ENCODE data around the gene ECHS1.
"Not testable (repeated sequence)": the region's sequence is repeated elsewhere in the genome, so short reads cannot be mapped to it uniquely, and the experiment has no call there.

The ECHS1 gene

DNA sequence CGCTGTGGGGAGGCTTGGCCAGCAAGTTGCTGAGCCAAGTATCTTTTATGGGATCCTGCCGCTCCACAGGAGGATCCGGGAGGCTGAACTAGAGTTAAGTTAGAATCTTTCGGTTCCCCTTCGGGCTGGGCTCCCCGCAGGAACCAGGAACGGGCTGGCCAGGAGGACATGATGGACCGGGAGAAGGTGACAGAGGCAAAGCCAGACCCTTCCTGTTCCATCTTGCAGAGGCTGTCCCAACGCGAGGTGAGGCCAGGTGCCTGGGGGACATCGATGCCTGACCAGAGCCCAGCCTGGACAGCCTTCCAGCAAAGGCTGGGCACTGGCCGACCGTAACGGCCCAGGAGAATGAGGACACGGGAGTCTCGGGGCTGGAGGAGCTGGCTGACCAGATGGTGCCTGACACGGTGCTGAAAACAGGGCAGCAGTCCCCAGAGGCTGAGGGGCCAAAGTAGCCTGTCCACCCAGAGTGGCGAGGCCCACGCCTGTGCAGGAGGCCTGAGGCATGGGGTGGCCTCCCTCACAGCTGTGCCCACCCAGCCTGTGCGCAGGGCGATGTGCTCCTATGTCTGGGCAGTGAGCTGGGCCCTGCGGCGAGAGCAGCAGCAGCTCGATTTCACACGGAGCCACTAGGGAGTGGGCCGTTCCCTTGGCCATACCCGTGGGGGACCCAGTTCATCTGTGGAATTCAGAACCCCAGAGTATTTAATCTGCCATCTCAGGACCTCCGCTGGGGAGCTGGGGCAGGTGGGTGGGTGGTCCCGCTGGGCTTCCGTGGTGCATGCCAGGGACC is 4.1 kb upstream of the ECHS1 start:
- DNase-seq = no peak

DNA sequence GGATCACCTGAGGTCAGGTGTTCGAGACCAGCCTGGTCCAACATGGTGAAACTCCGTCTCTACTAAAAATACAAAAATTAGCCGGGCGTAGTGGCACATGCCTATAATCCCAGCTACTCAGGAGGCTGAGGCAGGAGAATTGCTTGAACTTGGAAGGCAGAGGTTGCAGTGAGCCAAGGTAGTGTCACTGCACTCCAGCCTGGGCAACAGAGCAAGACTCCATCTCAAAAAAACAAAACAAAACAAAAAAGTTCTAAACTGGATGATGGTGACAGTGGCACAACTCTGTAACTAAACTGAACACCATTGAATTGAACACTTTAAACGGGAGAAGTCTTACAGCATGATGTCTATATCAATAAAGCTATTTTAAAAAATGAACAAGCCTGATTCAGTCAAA is 3.0 kb upstream of the ECHS1 start:
- not testable (repeated sequence) for DNase-seq

DNA sequence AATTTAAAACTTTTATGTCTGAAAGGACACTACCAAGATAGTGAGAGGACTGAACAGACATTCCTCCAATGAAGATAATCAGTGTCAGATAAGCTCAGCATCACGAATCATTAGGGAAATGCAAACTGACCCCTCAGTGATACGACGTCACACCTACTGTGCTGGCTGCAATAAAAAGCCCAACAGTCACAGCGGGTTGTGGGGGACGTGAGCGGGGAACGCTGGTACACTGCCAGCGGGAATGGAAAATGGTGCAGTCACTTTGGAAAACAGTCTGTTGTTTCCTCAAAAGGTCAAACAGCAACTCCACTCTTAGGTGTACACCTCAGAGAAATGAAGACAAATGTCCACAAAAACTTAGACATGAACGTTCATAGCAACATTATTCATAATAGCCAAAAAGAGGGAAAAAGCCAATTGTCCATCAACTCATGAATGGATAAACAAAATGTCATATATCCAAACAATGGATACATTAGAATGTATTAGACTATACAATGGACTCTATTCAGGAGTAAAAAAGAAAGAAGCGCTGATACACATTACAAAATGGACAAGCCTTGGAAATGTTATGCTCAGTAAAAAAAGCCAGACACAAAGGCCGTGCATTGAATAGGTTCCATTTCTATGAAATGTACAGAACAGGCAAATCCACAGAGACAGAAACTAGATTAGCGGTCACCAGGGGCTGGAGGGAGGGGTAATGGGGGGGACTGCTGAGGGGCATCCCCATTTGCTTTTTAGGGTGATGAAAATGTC is 2.4 kb upstream of the ECHS1 start:
- no peak for DNase-seq

DNA sequence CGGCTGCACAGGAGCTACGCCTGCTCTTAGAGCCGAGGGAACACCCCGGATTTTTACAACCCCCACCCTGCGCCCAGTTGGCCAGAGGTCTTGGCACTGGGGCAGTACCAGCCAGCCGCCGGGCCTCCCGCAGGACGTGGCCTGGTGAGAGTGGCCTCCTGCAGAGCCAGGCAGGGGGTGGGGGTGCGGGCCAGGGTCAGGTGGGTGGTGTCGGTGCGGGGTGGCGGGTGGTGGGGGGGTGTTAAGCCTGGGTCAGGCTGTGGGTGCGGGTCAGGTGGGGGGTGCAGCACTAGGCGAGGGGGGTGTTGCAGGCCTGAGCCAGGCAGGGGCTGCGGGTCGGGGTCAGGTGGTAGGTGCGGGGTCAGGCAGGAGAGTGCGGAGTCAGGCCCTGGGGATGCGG is 647 bp downstream of the ECHS1 start:
- DNase-seq = no peak

DNA sequence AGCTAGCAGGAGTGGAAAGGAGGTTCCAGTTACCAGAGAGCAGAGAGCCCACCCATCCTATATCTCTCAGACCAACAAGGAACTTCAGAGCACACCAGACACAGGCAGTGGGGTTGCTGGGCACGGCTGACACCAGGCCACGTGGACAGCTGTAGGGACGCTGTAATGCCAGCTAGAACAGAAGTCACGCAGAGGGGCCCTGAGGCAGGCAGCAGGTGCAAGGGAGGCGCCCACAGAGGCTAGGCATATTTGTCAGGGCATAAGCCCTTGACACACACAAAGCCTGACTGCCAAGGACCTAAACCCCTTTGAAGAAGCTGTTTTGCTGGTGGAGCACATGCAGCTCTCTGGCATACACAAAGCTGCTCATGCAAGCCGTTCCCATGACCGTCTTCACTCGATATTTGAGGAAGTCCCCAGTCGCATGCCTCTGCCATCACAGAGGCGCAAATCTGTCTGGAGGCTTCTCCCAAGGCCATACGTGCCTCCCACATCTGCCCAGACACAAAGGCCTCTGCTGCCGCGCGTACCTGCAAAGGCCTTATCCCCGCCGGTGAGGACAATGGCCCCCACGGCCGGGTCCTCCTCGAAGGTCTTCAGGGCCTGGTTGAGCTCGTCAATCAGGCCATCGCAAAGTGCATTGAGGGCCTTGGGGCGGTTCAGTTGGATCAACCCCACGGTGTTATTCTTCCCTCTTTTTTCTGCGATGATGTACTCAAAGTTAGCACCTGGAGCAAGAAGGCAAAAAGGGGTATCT is 2.9 kb downstream of the ECHS1 start:
- no peak for DNase-seq

DNA sequence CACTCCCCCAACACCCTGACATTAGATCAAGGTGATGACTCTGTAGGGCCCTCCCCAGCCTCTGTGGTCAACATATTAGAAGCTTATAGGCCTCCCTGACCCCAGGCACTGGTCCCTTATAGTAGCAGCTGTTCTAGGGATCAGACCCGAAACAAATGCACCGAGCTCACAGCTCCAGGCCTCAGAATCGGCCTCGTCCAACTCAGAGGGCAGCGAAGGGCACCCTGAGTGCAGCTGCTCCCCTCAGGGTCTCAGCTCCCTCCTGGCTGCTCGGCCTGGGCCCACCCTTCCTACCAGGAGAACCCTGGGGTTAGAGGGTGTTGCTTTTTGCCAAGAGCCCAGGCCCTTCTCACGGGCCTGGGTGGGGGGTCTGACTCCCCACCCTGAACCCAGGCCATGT is 5.0 kb downstream of the ECHS1 start:
- no peak for DNase-seq

DNA sequence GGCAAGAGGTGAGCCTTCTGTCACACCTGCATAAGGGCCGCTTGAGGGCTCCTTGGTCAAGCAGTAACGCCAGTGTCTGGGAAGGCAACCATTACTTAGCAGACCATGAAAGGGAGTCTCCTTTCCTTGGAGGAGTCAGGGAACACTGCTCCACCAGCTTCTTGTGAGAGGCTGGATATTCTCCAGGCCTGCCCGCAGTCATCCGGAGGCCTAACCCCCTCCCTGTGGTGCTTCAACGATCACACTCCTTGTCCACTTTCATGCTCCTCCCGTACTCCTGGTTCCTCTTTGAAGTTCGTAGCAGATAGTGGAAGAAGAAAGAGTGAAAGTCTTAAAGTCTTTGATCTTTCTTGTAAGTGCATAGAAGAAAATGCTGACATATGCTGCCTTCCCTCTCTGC is 5.7 kb downstream of the ECHS1 start:
- DNase-seq = not testable (repeated sequence)

DNA sequence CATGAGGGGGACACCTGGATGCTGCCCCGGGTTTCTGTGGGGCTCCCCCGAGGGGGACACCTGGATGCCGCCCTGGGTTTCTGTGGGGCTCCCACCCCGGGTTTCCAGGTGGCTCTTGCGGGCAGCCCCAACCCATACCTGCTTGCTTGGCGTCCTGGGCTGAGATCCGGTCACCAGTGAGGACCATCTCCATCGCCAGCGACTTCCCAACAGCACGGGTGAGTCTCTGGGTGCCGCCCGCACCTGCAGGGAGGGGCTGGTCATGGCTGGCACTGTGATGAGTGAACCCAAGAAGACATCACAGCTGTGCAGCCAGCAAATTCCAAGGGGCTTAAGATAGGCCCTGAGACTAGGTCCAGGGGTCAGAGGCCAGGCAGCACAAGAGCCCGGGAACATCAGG is 6.4 kb downstream of the ECHS1 start:
- DNase-seq = no peak

DNA sequence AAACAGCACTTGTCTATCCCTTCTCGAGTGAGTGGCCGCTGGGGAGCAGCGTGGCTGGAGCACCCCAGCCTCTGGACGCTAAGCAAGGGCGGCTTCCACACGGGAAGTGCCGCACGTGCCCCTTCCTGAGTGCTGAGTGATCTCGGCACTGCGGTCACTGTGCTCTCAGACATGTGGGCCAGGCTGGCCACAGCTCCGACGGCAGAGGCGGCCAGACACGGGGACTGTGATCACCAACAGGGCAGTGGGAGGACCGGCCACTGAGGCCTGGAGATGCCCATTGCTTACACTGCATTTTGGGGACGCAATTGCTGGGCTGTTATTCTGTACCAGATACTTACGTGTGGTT is 7.0 kb downstream of the ECHS1 start:
- DNase-seq = no peak

DNA sequence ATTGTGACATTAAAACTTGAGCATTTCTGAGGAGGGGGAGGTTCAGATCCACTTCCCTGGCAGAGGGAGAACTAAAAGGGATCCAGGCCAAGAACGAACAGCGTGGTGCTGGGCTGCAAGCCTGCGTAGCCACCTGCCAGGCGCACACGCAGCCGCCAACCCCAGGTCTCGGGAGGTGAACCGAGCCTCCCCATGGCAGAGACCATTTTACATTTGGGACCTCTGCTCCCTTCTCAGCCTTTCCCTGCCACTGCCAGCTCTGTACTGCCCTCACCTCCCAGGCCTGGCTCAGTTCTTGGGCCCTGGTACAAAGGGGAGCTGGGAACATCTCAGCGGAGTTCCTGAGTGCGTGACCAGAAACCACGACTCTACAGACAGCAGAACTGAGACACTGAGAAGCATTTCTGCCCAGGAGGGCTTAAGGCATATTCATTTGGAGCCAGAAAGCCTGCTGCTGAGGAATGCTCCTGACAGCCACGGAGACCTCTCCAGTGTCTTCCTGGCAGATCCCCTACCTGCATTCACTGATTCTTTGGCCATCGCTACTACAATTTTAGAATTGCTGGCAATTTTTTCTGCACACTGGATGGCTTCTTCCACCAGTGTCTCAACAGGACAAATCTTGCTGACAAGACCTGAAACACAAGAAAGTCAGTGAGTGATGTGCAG is 7.6 kb downstream of the ECHS1 start:
- DNase-seq = no peak

DNA sequence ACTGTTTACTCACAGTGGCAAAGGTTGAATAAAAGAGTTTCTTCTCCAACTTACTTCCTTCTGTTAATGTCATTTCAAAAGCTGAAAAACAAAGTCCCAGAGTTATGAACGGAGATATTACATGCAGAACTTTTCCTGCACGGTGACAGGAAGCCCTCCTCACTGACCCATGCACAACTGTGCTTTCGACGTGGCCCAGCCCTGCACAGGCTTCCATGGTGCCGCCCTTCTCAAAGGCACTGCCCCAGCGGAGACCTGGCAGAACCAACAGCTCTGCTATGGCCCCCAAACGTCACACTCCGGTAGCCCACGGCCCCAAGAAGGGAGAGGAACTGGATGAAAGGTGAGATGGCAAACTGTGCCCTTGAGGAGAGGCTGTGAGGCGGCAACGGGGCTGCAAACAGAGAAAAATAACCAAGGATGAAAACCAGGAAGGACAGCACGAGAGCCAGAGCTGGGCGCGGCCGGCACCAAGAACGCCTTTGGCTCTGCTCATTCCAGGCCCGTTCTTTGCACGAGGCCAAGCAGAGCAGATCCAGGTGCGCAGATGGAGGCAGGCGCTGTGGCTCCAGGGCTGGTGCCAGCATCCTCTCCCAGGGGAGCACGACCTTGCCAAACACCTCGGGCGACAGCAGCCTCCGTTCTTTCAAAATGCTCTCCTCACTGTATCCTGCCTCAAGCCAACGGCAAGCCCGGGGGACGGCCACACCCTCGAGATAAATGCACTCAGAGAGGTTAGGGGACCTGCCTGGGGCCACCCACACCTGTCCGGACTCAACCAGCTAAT is 8.3 kb downstream of the ECHS1 start:
- DNase-seq = no peak

DNA sequence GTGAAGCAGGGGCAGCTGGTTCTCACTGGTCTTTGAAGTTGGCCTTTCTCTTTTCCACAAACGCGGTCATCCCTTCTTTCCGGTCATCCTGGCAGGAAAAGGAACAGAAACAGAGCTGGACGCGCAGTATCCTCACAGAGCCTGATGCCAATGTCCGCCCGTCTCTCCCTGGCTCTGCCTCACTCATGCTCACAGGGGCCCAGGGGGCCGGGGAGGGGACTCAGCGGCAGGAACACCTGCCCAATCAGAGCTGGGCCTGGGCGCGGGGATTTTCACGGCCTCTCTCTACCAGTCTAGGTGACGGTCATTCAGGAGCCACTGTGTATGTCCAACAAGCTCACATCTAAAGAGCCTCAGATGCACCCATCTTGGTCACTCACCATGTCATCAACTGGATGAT is 10.3 kb downstream of the ECHS1 start:
- no peak for DNase-seq

DNA sequence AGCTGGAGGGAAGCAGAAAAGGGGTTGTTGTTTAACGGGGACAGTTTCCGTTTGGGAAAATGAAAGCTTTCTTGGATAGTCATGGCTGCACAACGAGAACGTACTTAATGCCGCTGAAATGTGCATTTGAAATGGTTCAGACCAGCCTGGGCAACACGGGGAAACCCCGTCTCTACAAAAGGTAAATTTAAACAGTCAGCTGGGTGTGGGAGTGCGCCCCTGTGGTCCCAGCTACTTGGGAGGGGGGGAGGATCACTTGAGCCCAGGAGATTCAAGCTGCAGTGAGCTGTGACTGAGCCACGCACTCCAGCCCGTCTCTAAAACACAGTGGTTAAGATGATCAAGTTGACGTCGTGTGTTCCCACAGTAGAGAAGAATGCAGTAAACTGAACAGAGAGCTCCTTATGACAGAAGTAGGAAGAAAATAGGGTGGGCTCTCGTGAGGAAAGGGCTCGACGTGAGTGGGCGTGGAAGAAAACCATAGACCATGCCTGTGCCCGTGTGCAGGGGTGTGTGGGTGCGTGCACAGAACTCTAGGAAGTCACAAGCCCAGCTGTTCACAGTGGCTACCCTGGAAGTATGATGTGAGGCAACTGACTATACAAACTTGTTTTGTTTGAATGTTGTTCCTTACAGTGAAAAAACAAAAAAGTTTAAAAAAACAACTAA is 11.2 kb downstream of the ECHS1 start:
- DNase-seq = no peak

DNA sequence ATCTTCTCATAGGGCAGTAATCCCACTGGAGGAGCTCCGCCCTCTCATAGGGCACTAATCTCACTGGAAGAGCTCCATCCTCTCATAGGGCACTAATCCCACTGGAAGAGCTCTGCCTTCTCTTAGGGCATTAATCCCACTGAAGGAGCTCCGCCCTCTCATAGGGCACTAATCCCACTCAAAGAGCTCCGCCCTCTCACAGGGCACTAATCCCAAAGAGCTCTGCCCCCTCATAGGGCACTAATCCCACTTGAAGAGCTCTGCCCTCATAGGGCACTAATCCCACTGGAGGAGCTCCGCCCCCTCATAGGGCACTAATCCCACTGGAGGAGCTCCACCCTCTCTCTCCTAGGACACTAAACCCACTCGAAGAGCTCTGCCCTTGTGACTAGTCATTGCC is 11.9 kb downstream of the ECHS1 start:
- DNase-seq = no peak

DNA sequence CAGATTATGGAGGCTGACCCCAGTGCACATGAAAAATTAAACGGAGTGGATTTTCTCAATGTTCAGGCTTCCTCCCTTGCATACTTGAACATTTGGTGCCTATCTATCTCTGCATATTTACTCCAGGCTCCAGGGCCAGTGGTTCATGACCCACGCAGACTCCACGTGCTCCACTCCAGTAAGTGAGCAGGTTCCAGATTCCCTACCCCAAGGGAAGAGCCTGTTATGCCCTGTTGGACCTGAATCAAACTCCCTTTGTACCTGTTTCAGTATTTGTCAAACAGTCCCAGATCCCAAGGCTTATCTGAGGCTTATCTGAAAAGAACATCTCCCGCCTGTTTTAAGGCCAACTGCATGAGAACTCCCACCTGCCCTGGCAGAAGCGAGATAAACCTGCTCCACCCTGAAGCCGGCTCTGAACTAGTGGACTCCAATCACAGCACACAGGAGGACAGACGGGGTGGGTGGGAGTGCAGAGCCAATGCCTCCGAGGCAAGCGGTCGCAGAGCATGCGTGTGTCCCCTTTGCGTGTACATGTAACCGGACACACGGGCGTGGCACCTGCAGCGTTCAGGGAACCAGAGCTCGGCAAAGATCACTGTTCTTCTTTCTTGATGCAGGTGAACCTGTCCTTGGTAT is 13.1 kb downstream of the ECHS1 start:
- no peak for DNase-seq

DNA sequence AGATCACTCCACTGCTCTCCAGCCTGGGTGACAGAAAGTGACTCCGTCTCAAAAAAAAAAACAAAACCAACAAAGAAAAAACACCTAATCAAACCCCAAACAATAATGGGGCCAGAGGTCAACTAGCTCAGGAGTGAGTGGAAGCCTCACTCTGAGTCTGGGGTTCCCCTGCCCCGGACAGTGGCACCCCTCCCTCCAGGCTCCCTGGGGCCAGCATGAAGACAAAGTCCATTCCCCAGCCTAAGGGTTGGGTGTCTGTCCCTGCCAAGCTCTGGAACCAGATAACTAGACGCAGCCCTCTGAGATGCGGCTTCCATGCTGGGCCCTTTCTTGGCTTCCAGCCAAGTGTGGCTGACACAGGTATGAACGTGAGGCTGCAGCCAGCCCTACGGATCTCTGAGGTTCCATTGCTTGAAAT is 13.6 kb downstream of the ECHS1 start:
- DNase-seq = no peak

DNA sequence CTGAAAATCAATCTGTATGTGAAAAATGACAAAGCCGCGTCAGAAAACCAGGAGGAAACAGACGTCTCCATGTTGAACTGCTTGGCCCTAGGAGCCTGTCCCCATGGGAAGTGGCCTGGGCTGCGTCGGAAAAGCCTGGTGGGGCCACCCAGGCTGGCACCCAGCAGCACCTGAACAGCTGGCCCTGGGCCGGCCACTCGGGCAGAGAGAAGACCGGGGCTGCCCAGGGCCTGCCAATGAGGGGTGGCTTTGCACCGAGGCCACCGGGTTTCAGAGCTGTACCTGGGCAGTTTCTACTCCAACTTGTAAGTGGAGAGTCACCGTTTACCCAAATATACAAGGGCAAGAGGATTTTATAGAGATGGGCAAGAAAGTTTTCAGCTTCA is 14.2 kb downstream of the ECHS1 start:
- no peak for DNase-seq

DNA sequence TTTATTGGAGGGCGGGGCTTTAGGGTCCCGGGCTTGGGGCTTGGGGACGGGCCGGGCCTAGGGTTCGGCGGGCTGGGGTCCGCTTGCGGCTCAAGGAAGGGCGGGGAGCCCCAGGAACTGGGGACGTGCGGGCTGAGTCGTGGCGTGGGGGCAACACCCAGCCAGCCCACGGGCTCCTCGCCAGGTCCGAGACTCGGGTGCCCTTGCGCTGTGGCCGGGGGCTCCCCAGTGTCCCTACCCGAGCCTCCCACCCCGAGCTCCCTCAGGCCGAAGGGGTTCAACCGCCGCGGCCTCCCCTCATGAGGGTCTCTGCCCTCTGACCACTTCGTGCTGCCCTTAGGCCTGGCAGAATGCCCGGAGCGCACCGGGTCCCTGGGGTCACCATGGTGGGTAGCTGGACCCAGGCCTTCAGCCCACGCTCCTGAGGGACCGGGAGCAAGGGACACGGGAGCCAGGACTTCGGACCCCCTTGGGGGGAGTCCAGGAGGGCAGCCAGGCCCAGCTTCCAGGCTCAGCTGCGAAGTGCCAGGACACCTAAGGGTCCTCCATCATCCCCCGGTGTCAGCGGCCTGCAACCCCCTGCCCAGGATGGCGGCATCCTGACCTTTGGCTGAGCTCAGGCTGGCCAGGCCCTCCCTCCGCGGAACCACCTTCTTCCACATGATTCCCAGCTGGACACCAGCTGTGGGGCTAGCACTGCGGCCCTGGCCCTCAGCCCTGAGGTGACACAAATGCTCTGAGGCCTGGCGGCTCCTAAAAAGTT is 14.8 kb downstream of the ECHS1 start:
- no peak for DNase-seq

DNA sequence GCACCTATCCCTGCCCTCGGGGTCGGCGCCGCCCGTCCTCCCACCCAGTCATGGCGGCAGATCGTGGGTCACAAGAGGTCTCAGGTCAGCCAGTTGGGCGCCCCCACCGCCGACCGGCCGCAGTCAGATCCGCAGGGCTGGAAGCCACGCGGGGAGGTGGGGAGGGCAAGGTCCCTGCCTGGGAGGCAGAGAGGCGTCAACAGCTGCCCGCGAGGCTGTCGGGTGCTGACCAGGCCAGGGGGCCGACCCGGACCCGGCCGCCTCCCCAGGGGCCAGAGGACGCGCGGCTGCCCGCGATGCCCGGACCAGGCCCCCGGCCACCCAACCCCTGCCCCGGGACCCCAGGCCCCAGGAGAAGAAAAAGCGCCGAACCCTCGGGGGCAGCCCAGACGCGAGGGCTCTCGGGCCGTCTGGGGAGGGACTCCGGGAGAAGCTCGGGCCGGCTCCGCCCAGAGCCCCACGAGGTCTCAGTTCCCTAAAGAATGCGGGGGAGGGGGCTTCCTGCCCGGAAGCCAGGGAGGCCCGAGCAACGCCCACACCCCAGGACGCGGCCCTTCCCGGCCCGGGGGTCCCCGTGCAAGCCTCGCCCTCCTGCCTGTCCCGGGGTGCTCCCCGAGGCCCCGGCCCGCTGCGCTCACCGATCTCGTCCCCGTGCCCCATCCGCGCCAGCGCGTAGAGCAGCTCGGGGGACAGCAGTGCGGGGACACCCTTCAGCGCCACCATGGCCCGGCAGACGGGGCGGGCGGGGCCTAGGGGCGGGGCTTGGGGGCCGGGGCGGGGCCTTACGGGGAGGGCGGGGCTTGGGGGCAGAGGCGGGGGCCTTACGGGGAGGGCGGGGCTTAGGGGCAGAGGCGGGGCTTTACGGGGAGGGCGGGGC is 15.6 kb downstream of the ECHS1 start, which contains the start of gene FUOM:
Gene FUOM (minus strand): TSS at position 735 of the 877 bp plus-strand sequence. CDS start 12 bp downstream, at position 723.
- DNase-seq = peak; percentile 70
